Dermis microvascular lymphatic vessel endothelial cell (primary cell): ENCODE measurements around the gene OR2AT4. TPM values are rescaled to one million over a fixed set of nuclear protein-coding genes. Genes with fewer than 3 reads are reported as not detected.

ENCODE experiments used
- DNase-seq, 2 donors: peaks; one replicate each; pipeline versions ENCODE4 v3.0.0 to v3.0.0-alpha.2; 2010; ENCODE audit warnings: low read depth in 2 of 2
- total RNA-seq: library from RNA; depleted of rRNA; stranded (reverse); fragments of >200 nt; gene quantifications from 2 replicates; pipeline ENCODE4 v1.2.1, GENCODE V29; 2014

OR2AT4 gene
- total RNA-seq, 1 donor from 2014 or later, result not detected

DNA sequence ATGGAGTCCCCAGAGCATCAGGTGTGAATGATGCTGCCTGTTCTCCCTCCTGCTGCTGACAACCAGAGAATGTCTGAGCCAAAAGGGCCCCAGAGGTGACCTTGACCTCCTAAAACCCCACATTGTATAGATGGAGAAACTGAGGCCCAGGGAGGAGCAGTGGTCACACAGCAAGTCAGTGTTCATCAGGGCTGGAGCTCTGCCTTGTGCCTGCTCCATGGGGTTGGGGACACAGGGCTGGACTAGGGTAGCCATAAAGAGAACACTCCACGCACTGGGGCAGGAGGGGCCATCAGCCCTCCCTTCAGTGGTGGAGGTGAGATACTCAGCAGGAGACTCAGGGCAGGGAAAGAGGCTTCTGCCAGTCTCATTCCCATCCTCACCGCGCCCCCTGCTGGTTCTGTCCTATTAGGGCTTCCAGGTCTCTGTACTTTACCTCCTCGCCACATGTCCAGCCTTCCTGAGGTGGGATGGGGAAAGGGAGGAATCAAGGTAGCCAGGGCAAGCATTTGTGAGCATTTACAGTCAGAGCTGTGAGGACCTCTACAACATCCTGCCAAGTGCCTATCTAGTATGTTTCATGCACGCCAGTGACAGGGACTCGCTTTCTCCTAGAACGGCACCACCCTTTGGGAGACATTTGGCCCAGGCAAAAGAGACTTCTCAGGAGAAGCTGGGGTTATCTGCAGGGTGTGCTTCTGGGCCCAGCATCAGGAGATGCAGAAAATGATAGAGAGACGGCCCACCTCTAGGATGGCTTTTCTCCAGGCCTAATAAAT, 64.7 kb downstream of the OR2AT4 start:
- DNase-seq, result peak; percentile 40 to 82

Other genes starting within 250 kb of the OR2AT4 start
- 4.2 and 6.2 TPM in 2 replicates for gene XRRA1, start 147.8 kb downstream of the OR2AT4 start, total RNA-seq
- gene SPCS2, start 147.6 kb downstream of the OR2AT4 start, total RNA-seq, result 10.0 and 10.5 TPM in 2 replicates
- 7.2 and 9.6 TPM in 2 replicates for gene NEU3, start 107.9 kb downstream of the OR2AT4 start, total RNA-seq
- gene SLCO2B1, start 54.2 kb upstream of the OR2AT4 start, total RNA-seq, result 5.0 and 8.2 TPM in 2 replicates
- gene TPBGL, start 143.9 kb upstream of the OR2AT4 start, total RNA-seq, result under 0.01 and 0.13 TPM in 2 replicates